ENCODE data around the gene OR10G3.

- no peak for TF ChIP-seq POLR2A (IDR thresholded peaks at IDR 0.05)
- no peak for TF ChIP-seq CTCF (IDR thresholded peaks at IDR 0.05)
- no peak for TF ChIP-seq EP300 (IDR thresholded peaks at IDR 0.05)
- no peak for TF ChIP-seq POLR2AphosphoS5 (IDR thresholded peaks at IDR 0.05)
Observed at GRCh38 chr14:21579976-21580375, at the start of gene OR10G3.

Measured in suprapubic skin (tissue), 4 donors.